ENCODE results near the gene TMEM269. TPM values are rescaled to one million over a fixed set of nuclear protein-coding genes. Genes with fewer than 3 reads are reported as not detected.
"Not testable (repeated sequence)": the region's sequence is repeated elsewhere in the genome, so short reads cannot be mapped to it uniquely, and the experiment has no call there.

TMEM269 gene
- polyA plus RNA-seq, 3 donors, result 0.80 to 1.1 (median 0.86) TPM

DNA sequence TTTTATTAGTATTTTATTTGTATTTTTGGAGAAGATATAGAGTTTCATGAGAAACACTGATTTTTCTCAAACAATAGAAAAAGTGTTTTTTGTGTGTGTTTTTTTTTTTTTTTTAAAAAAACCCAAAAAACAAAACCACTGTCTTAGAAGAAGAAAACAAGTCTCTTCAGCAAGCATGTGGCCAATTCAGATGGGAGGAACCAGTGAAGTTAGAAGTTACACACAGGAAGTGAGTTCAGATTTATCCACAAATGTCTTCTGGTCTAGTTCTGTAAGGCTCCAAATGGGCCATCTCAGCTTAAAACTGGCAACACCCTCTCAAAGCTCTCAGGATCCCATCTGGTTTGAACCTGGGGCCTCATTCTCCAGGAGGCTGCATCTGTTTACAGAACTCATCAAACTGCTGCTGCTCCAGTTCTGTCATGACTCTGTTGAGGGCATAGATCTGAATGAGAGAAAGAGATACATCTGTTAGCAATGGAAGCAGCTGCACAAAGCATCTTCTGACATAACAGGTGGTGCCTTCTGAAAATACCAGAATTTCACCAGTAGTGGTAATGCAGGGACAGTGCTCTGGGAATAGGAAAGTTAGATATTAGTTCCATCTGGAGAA is 22.4 kb downstream of the TMEM269 start:
- DNase-seq (ENCODE audit: extremely low read depth in 1 of 11, low read depth in 9 of 11, low spot score in 4 of 11), result no peak

DNA sequence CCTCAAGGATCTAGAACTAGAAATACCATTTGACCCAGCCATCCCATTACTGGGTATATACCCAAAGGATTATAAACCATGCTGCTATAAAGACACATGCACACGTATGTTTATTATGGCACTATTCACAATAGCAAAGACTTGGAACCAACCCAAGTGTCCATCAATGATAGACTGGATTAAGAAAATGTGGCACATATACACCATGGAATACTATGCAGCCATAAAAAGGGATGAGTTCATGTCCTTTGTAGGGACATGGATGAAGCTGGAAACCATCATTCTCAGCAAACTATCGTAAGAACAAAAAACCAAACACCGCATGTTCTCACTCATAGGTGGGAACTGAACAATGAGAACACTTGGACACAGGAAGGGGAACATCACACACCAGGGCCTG is 30.0 kb downstream of the TMEM269 start:
- DNase-seq (ENCODE audit: extremely low read depth in 1 of 11, low read depth in 9 of 11, low spot score in 4 of 11), result not testable (repeated sequence)

DNA sequence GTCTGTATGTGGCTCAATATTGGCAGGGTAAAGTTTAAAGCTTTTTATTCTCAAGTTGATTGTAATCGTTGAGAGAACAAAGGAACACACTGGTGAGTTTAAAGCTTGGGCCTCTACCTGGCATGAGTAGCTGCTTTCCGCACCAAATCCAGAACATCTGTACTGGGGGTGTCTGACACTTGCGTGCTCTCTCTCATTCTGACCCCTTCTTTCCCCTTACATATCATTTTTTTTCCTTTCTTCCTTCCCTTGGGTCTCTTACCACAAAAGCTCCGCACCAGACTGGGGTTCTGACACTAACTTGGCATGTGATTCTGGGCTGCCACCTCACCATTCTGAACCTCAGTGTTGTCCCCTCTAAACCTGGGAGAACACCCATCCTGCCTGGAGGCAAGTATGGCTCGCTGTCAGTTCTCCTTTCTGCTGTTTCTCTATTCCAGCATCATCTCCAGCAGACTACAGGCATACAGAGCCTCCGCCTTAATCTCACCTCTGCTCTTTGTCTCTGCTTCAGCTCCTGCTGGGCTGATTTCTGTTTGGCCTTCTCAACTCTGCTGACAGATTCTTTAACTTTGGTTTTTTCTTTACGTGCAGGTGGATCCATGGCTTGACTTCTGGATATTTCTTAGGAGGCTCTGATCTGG is 31.3 kb downstream of the TMEM269 start:
- DNase-seq (ENCODE audit: extremely low read depth in 1 of 11, low read depth in 9 of 11, low spot score in 4 of 11), result peak in 3 of 11 donors; percentile 7 to 12 (median 7)

DNA sequence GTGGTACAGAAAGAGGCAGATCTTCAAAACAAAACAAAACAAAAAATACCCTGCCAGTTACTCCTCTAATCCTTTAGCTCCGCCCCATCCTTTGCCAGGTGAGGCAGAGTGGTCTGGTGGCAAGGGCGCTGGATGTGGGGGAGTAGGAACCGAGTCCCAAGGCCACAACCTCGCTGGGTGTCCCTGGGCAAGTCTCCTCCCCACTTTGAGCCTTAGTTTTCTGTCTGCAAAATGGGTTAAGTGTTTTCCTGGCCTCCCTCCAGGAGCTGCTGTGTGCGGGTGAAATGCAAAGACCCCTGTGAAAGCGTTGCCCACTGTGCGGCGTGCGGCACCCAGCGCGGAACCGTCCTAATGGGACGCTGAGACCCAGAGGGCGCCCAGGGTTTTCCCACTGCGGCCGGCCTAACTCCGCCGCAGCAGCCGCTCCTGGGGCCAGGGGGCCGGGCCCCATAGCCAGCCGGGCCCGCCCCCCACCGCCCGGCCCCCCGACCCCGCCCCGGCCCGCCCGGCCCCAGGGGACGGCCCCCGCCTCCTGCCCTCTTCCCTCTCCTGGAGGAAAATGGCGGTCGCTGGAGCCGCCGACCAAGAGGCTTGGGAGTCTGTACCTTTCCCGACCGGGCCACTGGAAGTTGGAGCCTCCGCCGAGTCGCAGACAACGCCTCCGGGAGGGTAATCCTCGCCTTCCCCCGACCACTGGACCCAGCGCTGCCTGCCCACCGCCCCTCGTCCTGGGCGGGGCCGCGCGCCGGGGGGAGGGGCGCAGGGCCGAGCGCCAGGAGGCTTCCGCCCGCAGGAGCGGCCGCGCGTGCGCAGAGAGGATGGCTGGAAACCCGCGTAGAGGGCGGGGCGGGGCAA is 32.0 kb downstream of the TMEM269 start, which contains the start of the genes ERMAP and SVBP:
ERMAP (plus strand) TSS at position 538 of the 855 bp plus-strand sequence. CDS start 13,327 bp downstream, outside the sequence.
SVBP (minus strand) TSS at position 813 of the 855 bp plus-strand sequence. CDS start 853 bp downstream, outside the sequence.
- DNase-seq (ENCODE audit: extremely low read depth in 1 of 11, low read depth in 9 of 11, low spot score in 4 of 11), result peak; percentile 67 to 89 (median 86)

DNA sequence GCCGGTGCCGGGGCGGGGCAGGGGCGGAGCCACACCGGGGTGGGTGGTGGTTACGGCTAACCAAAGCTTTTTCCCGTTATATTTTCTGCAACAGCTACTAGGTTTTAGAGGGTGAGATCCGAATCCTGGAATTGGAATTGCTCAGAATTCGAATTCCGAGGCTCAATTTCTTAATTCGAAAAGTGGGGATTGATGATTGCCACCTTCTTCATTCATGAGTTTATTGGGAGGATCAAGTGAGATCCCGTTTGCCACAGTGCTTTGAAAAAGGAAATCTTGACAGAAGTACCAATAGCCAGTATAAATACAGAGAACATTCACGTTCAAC is 32.6 kb downstream of the TMEM269 start:
- DNase-seq (ENCODE audit: extremely low read depth in 1 of 11, low read depth in 9 of 11, low spot score in 4 of 11), result no peak

DNA sequence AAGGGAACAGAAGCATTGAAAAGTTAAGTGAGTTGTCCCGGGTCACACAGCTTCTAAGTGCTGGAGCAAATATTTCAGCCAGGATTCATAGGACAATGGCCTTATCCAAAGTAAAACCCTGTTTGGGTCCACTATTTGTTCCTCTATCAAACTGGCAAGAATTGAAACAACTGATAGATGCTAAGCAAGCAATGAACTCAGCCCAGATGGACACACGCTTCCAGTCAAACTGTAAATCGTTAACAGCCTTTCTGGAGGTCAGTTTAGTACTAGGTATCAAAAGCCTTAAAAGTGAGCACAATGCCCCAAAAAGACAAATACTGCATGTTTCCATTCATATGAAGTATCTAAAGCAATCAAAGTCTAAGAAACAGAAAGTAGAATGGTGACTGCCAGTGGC is 33.2 kb downstream of the TMEM269 start:
- no peak for DNase-seq (ENCODE audit: extremely low read depth in 1 of 11, low read depth in 9 of 11, low spot score in 4 of 11)

DNA sequence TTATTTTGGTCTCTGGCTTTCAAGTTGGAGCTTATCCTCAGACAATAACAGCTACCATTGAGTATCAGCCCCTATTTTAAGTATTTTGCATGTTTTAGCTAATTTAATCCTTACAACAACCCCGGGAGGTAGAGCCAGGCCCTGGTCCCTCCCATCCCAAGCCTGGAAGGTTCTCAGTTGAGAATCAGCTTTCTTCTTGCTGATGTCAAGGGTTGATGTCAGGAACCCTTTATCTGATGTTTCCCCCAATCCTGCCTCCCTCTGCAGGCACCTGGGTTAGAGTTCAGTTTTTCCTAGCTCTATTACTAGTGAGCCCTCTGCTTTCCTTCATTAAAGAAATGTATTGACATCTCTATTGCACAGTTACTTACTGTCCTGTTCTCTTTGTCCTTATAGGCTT is 36.0 kb downstream of the TMEM269 start:
- DNase-seq (ENCODE audit: extremely low read depth in 1 of 11, low read depth in 9 of 11, low spot score in 4 of 11), result no peak

DNA sequence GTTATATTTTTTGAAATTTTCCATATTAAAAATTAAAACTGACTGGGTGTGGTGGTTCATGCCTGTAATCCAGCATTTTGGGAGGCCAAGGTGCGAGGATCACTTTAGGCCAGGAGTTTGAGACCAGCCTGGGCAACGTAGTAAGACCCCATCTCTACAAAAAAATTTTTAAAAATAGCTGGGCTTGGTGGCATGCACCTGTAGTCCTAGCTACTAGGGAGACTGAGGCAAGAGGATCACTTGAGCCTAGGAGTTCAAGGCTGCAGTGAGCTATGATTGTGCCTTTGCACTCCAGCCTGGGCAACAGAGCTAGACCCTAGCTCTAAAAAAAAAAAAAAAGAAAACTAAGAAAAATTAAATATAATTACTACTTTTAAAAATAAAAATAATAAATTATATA is 36.9 kb downstream of the TMEM269 start:
- DNase-seq (ENCODE audit: extremely low read depth in 1 of 11, low read depth in 9 of 11, low spot score in 4 of 11), result no peak

DNA sequence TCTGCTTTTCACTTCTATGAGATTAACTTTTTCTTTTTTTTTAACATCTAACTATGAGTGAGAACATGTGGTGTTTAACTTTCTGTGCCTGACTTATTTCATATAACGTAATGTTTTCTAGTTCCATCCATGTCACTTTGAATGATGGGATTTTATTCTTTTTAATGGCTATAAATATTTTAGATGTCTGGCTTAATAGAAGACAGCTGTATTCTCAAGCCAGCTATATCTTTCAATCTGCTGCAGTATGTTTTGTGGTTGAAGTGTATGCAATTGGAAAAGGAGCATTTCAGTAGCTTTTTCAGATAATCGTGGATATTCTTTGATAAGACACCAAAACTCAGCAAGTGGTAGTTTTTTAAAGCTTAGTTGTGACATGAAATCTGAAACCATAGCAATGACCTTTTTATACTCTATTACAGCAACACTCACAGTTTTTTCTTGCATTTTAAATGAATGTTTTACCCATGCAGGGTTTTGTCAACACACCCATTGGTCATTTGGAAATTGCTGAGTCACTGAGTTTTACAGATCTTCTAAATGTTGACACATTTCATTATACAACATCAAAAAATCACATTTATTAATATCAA is 38.1 kb downstream of the TMEM269 start:
- peak in 3 of 11 donors; percentile 14 to 42 (median 27) for DNase-seq (ENCODE audit: extremely low read depth in 1 of 11, low read depth in 9 of 11, low spot score in 4 of 11)

DNA sequence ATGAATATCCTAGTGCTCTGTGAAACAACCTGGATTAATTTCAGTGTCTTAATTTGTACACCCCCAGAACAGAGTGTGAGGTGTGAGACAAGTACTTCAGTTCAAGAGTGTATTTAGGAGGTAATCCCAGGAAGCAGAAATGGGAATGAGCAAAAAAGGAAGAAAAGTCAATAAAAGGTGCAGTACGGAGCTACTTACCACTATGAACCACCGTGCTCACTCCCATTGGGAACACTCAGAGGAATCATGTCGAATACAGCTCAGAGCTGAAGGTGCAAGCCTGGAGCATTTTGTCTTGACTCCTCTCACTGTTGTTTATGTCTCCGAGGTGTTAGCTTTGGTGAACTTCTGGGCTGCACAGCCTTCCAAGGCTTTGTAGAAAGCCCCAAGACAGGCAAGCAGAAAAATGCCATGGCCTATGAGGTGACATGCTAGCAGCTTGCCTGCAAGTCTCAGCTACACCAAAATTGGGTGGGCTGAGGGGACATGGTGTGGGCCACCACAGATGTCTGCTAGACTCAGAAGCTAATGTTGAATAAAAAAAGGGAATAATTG is 39.8 kb downstream of the TMEM269 start:
- no peak for DNase-seq (ENCODE audit: extremely low read depth in 1 of 11, low read depth in 9 of 11, low spot score in 4 of 11)

DNA sequence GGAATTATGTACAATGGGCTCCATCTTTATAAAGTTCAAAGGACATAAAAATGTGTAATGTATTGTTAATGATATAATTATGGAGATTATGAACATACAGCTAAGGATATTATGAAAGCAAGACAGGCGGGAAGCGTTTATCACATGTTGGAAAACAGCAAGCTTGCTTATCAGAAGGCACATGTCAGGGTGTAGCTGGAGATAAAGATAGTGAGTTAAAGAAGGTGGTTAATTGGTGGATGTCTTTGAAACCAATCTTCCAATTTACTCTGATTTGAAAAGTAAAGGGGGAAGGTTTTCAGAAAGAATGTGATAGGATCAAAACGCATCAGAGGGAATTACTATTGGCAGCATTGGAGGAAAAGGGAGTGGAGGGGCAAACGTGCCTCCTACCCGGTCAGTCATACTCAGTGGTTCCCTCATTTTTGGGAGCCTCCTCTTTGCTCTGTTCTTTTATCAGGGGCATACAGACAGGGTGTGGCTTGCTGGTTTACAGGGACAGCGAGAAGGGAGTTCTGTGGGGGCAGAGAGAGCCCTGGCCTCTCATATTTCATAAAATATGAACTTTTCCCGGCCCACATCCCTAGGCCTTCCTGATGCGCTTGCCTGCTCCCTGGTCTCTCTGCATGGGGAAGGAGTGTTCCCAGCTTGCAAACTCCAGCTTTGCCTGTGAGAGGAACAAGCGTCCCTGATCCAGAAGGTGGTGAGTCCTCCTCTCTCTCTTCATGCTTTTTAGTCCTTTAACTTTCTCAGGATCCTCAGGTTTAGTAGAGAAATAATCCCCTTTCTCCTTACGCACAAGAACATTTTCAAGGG is 40.5 kb downstream of the TMEM269 start:
- DNase-seq (ENCODE audit: extremely low read depth in 1 of 11, low read depth in 9 of 11, low spot score in 4 of 11), result no peak

DNA sequence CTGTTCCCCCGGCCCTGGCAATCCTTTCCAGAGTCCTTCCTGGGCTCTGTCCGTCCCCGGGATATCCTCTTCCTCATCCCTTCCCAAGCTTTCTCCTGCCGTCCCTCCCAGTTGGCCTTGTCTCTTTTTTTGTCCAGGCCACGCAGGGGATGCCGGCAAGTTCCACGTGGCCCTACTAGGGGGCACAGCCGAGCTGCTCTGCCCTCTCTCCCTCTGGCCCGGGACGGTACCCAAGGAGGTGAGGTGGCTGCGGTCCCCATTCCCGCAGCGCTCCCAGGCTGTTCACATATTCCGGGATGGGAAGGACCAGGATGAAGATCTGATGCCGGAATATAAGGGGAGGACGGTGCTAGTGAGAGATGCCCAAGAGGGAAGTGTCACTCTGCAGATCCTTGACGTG is 45.8 kb downstream of the TMEM269 start:
- no peak for DNase-seq (ENCODE audit: extremely low read depth in 1 of 11, low read depth in 9 of 11, low spot score in 4 of 11)

DNA sequence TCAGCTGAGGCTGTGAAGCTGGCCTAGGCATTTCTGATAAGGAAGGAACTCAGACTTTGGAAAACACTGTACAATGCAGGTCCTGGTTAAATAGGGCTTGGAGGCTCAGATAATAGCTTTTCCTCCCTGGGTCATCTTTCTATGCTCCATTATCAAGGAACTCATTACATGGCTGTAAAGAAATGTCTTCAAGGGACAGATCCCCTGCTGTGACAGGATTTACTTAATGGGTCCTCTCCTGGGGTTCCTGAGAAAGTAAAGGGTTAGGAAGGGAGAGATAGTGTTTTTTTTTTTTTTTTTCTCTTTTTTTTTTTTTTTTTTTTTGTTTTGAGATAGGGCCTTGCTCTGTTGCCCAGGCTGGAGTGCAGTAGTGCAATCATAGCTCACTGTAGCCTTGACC is 46.5 kb downstream of the TMEM269 start:
- DNase-seq (ENCODE audit: extremely low read depth in 1 of 11, low read depth in 9 of 11, low spot score in 4 of 11), result no peak

DNA sequence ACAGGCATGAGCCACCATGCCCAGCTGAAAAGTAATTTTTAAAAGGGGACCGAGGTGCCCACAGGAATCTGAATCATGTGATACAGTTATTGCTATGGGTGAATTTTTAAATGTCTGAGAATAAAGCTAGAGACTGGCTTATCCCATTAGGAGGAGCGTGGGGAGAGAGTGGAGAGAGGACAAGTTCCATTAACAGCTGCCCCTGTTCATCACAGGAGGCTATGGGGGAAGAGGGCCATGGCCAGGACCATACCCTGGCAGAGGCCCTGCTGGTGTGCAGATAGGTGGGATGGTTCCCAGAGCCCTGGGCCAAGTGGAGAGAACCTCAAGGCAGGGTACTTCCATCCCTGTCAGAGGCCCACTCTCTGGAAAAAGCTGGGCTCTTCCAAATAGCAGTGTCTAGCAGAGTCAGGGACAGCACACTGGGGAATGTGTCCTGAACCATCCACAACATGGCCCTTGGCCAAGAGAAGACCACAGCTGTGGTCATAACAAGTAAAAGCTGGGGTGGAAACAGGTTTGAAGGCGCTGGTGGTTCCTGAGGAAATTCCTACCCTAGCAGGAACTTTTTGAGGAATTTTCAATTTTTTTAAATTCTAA is 48.0 kb downstream of the TMEM269 start:
- no peak for DNase-seq (ENCODE audit: extremely low read depth in 1 of 11, low read depth in 9 of 11, low spot score in 4 of 11)

DNA sequence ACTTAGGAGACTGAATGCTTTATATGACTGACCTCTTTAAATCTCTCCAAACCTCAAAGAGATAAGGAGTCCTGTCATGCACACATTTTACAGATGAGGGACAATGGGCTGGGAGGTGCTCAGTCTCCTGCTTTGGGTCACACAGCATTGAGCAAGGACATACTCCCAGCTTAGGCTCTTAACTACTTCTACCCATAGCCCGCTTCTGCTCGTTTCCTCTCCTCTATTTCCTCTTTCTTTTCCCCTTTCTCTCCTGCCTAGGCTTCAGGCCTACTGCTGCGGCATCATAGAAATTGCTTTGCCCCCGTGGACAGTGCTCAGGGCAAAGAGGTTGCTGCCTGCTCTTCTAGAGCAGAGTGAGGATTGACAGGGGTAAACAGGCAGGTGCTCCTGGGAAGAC is 49.2 kb downstream of the TMEM269 start:
- no peak for DNase-seq (ENCODE audit: extremely low read depth in 1 of 11, low read depth in 9 of 11, low spot score in 4 of 11)

DNA sequence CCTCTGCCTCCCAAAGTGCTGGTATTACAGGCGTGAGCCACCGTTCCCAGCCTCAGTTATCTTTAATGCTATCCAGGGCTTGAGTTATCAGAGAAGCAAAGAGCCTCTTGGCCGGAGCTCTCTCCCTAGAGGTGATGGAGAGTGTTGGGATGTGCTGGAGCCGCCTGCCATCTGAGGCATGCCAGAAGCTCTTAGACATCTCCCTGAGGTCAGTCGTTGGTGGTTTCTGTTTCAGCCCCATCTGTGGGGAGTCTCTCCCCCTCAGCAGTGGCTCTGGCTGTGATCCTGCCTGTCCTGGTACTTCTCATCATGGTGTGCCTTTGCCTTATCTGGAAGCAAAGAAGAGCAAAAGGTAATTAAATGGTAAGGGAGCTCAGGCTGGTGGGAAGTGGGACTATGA is 50.0 kb downstream of the TMEM269 start:
- no peak for DNase-seq (ENCODE audit: extremely low read depth in 1 of 11, low read depth in 9 of 11, low spot score in 4 of 11)

DNA sequence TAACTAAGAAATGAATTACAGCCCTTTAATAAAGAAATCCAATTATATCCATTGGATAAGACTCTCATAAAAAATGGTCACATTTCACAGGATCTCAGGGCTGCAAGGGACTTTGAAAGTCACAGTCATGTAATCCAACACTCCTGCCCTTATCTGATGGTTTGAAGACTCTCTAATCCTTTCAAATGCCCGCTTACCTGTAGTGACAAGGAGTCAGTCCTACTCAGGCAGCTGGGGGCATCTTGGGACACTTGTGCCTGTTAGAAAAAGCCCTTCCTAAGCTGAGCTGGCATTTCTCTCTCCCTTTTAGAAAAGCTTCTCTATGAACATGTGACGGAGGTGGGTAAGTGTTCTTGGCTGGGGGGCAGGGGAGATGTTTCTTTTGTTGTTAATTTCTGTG is 50.6 kb downstream of the TMEM269 start:
- no peak for DNase-seq (ENCODE audit: extremely low read depth in 1 of 11, low read depth in 9 of 11, low spot score in 4 of 11)

DNA sequence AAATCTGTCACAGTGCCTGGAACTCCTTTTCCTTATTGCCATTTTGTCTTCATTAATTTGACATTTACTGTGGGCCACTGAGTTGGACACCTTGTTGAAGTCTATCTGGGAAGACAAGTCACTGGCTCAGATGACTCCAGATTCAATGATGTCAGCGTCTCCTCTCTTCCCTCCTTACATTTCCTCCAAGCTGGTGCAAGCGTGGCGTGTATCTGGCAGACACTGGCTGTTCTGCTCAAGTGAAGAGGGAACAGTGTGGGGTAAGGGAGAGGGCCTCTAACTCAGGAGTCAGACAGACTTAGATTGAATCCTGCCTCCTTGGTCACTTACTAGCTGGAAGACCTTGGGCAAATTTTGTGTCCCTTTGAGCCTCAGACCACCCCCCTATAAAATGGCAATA is 52.9 kb downstream of the TMEM269 start:
- no peak for DNase-seq (ENCODE audit: extremely low read depth in 1 of 11, low read depth in 9 of 11, low spot score in 4 of 11)

Data from renal cortex interstitium (tissue), 11 donors.